ENCODE measurements around the gene CRYGN.

Gene CRYGN

GRCh38 chr7:151454305-151454704, 14.4 kb upstream of the CRYGN start:
- no peak overlapping the region for H3K4me3 ChIP-seq (ENCODE audit: low read depth, low read length)
- no peak for TF ChIP-seq CTCF (IDR thresholded peaks at IDR 0.05; ENCODE audit: borderline replicate concordance, insufficient read depth, low read depth, low read length)

DNA sequence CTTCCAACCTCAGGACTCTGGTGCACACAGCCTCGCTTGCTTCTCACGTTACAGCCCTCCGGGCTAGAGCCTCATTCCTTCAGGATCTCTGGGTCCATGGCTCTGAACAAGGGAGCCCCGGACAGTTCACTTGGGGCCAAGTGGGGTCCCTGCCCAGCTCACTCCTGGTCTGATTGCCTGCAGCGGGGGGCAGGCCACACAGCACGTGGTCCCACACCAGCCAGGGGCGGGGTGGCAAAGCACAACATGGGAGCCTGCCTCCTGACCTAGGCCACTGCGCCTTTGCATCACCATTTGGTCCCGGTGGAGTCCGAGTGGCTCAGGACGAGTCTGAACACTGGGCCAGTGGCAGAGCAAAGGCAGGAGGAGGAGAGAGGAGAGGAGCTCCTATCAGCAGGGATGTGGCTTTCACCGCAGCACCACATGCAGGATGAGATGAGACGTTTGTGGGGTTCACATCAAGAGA, 13.4 kb upstream of the CRYGN start:
- TF ChIP-seq CTCF (IDR thresholded peaks at IDR 0.05; ENCODE audit: borderline replicate concordance, insufficient read depth, low read depth, low read length): no peak

GRCh38 chr7:151452680-151453325, 12.9 kb upstream of the CRYGN start:
- H3K4me3 ChIP-seq (ENCODE audit: low read depth, low read length): no peak overlapping the region
- TF ChIP-seq CTCF (IDR thresholded peaks at IDR 0.05; ENCODE audit: borderline replicate concordance, insufficient read depth, low read depth, low read length): no peak

More for the DNA sequence above, 13.4 kb upstream of the CRYGN start:
- no peak overlapping the region for H3K4me3 ChIP-seq (ENCODE audit: low read depth, low read length)

DNA sequence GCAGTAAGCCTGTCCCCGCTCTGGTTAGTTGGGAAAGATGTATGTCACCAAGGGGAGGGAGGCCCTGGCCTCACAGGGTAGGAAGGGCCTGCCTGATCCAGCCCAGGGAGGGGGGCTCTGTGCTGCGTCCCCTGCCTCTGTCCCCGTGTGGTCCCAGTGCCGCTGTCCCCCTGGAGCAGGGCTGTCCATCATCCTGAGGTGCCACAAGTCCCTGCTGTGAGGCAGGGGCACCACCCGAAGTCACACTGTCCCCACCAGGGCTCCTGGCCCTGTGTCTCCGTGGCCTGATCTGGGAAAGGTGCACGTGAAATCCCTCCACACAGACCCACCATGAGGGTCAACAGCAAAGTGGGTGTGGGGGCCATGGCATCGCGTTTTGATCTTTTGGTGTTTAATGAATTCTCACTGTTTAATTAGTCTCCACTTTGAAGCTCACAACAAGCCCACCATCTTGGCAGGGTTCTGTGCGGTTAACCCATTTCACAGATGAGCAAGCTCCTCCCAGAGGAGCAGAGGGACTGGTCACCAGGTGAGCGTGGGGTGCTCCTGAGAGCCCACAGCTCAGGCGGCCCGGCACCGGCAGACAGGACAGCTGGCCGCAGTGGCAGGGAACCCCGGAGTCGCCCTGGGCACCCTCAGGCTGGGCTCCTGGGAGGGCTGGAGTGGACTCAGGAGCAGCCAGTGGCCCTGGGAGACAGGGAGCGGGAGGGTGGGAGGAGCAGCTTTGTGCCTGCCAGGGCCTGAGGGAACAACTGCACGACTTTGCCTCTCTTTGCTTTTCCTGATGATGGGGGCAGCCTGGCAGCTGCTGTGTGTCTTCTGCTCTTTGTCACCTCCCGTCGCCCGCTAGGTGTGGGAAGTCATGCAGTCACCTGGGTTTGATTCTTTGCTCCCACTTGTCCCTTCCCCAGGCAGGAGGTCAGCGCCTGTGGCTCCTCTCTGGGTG, 12.0 kb upstream of the CRYGN start:
- no peak for TF ChIP-seq CTCF (IDR thresholded peaks at IDR 0.05; ENCODE audit: borderline replicate concordance, insufficient read depth, low read depth, low read length)
- no peak overlapping the region for H3K4me3 ChIP-seq (ENCODE audit: low read depth, low read length)

DNA sequence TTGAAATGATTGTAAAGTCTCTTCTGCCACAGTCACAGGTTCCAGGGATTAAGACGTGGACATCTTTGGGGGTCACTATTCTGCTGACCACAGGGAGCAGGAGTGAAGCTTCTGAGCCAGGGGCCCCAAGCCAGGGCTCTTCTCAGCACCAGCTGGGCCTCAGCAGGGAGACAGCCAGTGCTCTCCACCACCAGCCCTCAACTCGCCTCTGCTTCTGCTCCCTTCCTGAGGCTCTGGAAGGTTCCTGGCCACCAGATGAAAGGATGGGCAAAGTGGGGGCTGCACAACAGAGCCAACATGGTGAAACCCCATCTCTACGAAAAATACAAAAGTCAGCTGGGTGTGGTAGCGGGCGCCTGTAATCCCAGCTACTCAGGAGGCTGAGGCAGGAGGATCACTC, 11.2 kb upstream of the CRYGN start:
- no peak for TF ChIP-seq CTCF (IDR thresholded peaks at IDR 0.05; ENCODE audit: borderline replicate concordance, insufficient read depth, low read depth, low read length)
- H3K4me3 ChIP-seq (ENCODE audit: low read depth, low read length): no peak overlapping the region

- TF ChIP-seq CTCF (IDR thresholded peaks at IDR 0.05; ENCODE audit: borderline replicate concordance, insufficient read depth, low read depth, low read length): no peak
- H3K4me3 ChIP-seq (ENCODE audit: low read depth, low read length): no peak overlapping the region
Observed at GRCh38 chr7:151449990-151450389, 10.0 kb upstream of the CRYGN start.
